HL-60 (cell line): Measurements from ENCODE around the gene PDXP.

ENCODE experiments used
- DNase-seq, 2 experiments: peaks; one replicate each; pipeline ENCODE4 v3.0.0-alpha.2; 2010 to 2020; ENCODE audit warnings: low read depth in 1 of 2, low spot score in 1 of 2
- H3K27ac ChIP-seq: fragments of 250-450 bp; sonication (Bioruptor Pico); replicated peaks from 2 replicates; pipeline ENCODE4 v1.5.1; 2020; ENCODE audit warnings: mild to moderate bottlenecking, moderate library complexity
- H3K27me3 ChIP-seq: fragments of 250-450 bp; sonication (Bioruptor Pico); 2 replicates; pipeline ENCODE4 v1.5.1; 2021; ENCODE audit warnings: mild to moderate bottlenecking, moderate library complexity; ENCODE audit not compliant: insufficient read depth, poor library complexity, severe bottlenecking
- H3K4me3 ChIP-seq: replicated peaks from 2 replicates; pipeline ENCODE4 v1.5.1; 2011; ENCODE audit warnings: mild to moderate bottlenecking, control low read depth, low read length; ENCODE audit not compliant: insufficient read depth
- GABPA ChIP-seq: IDR thresholded peaks from 2 replicates; pipeline ENCODE4 v1.6.1; 2012; ENCODE audit warnings: low read depth
- POLR2AphosphoS5 ChIP-seq: IDR thresholded peaks from 2 replicates; pipeline ENCODE4 v1.6.1; 2012; ENCODE audit warnings: low read depth
- SPI1 ChIP-seq: IDR thresholded peaks from 2 replicates; pipeline ENCODE4 v1.6.1; 2012; ENCODE audit warnings: low read depth, mild to moderate bottlenecking, borderline replicate concordance
- TF ChIP-seq, protein P1 (sequence below): IDR thresholded peaks from one replicate; pipeline ENCODE4 v1.5.1; 2011; ENCODE audit warnings: low read length, control low read depth, inconsistent platforms; ENCODE audit not compliant: insufficient read depth
- TF ChIP-seq, protein P2 (sequence below): IDR thresholded peaks from 2 replicates; pipeline ENCODE4 v1.6.1; 2012; ENCODE audit warnings: low read depth; ENCODE audit not compliant: insufficient replicate concordance

Gene PDXP

GRCh38 chr22:37701141-37701786, 42.7 kb downstream of the PDXP start:
- Histone ChIP-seq H3K4me3 (no peak overlapping the region), H3K27ac (peak overlapping the region; percentile 37), H3K27me3 (no peaks in the 10 kb centered on the region)
- TF ChIP-seq, protein P1, sequence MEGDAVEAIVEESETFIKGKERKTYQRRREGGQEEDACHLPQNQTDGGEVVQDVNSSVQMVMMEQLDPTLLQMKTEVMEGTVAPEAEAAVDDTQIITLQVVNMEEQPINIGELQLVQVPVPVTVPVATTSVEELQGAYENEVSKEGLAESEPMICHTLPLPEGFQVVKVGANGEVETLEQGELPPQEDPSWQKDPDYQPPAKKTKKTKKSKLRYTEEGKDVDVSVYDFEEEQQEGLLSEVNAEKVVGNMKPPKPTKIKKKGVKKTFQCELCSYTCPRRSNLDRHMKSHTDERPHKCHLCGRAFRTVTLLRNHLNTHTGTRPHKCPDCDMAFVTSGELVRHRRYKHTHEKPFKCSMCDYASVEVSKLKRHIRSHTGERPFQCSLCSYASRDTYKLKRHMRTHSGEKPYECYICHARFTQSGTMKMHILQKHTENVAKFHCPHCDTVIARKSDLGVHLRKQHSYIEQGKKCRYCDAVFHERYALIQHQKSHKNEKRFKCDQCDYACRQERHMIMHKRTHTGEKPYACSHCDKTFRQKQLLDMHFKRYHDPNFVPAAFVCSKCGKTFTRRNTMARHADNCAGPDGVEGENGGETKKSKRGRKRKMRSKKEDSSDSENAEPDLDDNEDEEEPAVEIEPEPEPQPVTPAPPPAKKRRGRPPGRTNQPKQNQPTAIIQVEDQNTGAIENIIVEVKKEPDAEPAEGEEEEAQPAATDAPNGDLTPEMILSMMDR = no peak
- peak; percentile 70 for TF ChIP-seq POLR2AphosphoS5
- no peak for TF ChIP-seq GABPA
- TF ChIP-seq, protein P2, sequence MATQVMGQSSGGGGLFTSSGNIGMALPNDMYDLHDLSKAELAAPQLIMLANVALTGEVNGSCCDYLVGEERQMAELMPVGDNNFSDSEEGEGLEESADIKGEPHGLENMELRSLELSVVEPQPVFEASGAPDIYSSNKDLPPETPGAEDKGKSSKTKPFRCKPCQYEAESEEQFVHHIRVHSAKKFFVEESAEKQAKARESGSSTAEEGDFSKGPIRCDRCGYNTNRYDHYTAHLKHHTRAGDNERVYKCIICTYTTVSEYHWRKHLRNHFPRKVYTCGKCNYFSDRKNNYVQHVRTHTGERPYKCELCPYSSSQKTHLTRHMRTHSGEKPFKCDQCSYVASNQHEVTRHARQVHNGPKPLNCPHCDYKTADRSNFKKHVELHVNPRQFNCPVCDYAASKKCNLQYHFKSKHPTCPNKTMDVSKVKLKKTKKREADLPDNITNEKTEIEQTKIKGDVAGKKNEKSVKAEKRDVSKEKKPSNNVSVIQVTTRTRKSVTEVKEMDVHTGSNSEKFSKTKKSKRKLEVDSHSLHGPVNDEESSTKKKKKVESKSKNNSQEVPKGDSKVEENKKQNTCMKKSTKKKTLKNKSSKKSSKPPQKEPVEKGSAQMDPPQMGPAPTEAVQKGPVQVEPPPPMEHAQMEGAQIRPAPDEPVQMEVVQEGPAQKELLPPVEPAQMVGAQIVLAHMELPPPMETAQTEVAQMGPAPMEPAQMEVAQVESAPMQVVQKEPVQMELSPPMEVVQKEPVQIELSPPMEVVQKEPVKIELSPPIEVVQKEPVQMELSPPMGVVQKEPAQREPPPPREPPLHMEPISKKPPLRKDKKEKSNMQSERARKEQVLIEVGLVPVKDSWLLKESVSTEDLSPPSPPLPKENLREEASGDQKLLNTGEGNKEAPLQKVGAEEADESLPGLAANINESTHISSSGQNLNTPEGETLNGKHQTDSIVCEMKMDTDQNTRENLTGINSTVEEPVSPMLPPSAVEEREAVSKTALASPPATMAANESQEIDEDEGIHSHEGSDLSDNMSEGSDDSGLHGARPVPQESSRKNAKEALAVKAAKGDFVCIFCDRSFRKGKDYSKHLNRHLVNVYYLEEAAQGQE = peak; percentile 39
- TF ChIP-seq SPI1 = peak; percentile 93
- peak; percentile 80 to 90 for DNase-seq

DNA sequence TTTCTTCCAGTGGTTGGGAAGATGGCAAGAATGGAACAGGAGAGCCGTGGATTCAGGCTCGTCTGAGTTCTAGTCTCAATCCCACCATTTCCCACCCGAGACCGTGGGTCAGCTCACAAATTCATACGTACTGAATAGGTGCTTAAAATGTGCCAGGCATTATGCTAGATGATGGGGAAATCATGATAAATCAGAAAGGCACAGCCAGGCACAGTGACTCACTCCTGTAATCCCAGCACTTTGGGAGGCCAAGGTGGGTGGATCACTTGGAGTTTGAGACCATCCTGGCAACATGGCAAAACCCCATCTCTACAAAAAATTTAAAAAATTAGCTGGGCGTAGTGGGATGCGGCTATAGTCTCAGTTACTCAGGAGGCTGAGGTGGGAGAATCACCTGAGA, 45.4 kb downstream of the PDXP start:
- no peak for TF ChIP-seq POLR2AphosphoS5
- H3K27me3 ChIP-seq = no peaks in the 10 kb centered on the region
- no peak for DNase-seq
- H3K27ac ChIP-seq = no peak overlapping the region
- H3K4me3 ChIP-seq = no peak overlapping the region

DNA sequence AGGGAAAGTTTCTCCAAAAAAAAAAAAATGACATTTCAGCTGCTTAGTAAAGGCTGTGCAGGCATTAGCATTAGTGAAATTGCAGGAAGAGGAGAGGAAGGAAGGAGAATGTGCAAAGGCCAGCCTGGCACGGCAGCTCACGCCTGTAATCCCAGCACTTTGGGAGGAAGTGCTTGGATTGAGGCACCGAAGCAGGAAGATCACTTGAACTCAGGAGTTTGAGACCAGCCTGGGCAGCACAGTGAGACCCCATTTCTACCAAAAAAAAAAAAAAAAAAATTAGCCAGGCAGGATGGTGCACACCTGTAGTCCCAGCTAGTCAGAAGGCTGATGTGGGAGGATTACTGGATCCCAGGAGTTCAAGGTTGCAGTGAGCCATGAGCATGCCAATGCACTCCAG, 46.1 kb downstream of the PDXP start:
- no peaks in the 10 kb centered on the region for H3K27me3 ChIP-seq
- no peak overlapping the region for H3K4me3 ChIP-seq
- no peak overlapping the region for H3K27ac ChIP-seq
- no peak for DNase-seq
- no peak for TF ChIP-seq GABPA
- TF ChIP-seq POLR2AphosphoS5 = no peak
- TF ChIP-seq, protein P1 = no peak
- TF ChIP-seq, protein P2 = no peak
- TF ChIP-seq SPI1 = no peak

- H3K4me3 ChIP-seq = no peak overlapping the region
Measured at GRCh38 chr22:37705205-37705604, 46.7 kb downstream of the PDXP start.

More at GRCh38 chr22:37705205-37705604, 46.7 kb downstream of the PDXP start:
- no peaks in the 10 kb centered on the region for H3K27me3 ChIP-seq
- H3K27ac ChIP-seq = no peak overlapping the region
- TF ChIP-seq, protein P1 = no peak
- TF ChIP-seq SPI1 (no peak), GABPA (no peak), POLR2AphosphoS5 (no peak)
- TF ChIP-seq, protein P2 = no peak
- no peak for DNase-seq
